ENCODE data around the gene SHKBP1.
A peak's percentile ranks its signal among the peaks of the same experiment; 100 is the strongest.
"Not testable (repeated sequence)": the region's sequence is repeated elsewhere in the genome, so short reads cannot be mapped to it uniquely, and the experiment has no call there.

Gene SHKBP1

DNA sequence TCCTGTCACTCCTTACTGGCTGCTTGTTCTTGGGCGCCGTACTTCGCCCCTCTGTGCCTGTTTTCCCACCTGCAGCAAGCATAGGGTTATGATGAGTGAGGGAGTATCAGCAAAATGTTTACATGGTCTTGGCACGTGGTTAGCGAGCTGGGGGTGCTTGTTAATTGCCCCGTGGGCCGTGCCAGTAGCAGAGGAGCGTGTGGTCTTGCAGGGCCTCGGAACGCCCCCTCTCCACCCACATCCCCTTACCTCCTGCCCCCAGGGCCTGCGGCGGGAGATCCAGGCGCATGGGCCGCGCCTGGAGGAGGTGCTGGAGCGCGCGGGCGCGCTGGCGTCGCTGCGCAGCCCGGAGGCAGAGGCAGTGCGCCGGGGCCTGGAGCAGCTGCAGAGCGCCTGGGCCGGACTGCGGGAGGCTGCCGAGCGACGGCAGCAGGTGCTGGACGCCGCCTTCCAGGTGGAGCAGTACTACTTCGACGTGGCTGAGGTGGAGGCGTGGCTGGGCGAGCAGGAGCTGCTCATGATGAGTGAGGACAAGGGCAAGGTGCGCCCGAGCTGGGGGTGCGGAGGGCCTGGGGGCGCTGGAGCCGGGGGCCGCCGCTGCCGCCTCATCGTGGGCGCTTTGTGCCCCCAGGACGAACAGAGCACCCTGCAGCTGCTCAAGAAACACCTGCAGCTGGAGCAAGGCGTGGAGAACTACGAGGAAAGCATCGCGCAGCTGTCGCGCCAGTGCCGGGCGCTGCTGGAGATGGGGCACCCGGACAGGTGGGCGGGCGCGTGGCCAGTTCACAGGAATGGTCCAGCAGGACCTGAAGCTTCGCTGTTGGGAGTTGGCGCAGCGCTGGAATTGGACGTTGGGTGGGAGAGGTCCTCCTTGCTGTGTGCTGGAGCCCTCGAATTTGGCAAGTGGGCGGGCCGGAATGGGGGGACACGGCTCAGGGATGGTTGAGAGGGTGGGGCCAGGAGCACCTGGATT lies 22.5 kb upstream of the SHKBP1 start:
- no peak for DNase-seq

- no peak for DNase-seq
These were observed 20.5 kb upstream of the SHKBP1 start for GRCh38 chr19:40555978-40556689.

- DNase-seq: no peak
These were observed 19.6 kb upstream of the SHKBP1 start for GRCh38 chr19:40556953-40557530.

GRCh38 chr19:40559394-40559793 lies 17.3 kb upstream of the SHKBP1 start:
- DNase-seq: no peak

DNA sequence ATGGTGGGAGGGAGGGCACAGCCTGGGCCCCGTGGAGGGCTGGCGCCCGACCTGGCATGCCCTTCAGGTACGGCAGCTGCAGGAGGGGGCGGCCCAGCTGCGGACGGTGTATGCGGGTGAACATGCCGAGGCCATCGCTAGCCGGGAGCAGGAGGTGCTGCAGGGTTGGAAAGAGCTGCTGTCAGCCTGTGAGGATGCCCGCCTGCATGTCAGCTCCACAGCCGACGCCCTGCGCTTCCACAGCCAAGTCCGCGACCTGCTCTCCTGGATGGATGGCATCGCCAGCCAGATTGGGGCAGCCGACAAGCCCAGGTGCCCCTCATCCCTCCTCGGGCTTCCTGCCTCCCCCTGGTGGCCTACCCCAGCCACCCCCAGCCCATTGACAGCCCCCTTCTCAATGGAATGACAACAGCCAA lies 16.6 kb upstream of the SHKBP1 start:
- DNase-seq: no peak

GRCh38 chr19:40561947-40562346 lies 14.7 kb upstream of the SHKBP1 start:
- DNase-seq: no peak

DNA sequence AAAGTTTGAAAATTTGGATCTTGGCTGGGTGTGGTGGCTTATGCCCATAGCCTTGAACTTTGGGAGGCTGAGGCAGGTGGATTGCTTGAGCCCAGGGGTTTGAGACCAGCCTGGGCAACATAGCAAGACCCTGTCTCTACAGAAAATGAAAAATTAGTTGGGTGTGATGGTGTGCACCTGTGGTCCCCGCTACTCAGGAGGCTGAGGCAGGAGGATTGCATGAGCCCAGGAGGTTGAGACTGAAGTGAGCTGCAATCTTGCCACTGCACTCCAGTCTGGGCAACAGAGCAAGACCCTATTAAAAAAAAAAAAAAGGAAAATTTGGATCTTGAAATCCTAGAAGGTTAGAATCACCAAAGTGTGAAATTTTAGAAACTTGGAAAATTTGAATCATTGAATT lies 12.1 kb upstream of the SHKBP1 start:
- DNase-seq: not testable (repeated sequence)

- DNase-seq: no peak
These were observed 11.3 kb upstream of the SHKBP1 start for GRCh38 chr19:40565355-40565754.

DNA sequence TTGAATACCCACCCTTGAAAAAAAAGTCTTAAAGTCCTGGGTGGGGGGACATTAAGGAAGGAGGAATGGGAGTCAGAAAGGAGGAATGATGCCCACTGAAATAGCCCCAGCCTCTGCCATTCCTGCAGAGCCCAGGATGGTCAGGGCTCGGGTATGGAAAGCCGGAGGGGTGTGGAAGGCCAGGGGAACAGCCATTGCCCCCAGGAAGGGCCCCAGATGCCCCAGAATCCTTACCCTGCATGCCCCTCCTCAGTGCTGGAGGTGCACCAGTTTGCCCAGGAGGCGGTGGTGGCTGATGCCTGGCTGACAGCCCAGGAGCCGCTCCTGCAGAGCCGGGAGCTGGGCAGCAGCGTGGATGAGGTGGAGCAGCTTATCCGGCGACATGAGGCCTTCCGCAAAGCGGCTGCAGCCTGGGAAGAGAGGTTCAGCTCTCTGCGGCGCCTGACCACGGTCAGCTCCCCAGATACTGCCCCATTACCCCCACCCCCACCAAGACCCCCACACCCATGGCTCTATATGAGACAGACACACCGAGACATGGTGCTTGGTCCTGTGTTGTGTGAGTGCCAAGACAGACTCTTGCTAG lies 10.7 kb upstream of the SHKBP1 start:
- no peak for DNase-seq

- no peak for DNase-seq
These were observed 9.5 kb upstream of the SHKBP1 start for GRCh38 chr19:40567040-40567749.

GRCh38 chr19:40567750-40568494 lies 8.8 kb upstream of the SHKBP1 start:
- peak; percentile 52 for DNase-seq

- DNase-seq: peak; percentile 71
These were observed 6.2 kb upstream of the SHKBP1 start for GRCh38 chr19:40570313-40571004.

DNA sequence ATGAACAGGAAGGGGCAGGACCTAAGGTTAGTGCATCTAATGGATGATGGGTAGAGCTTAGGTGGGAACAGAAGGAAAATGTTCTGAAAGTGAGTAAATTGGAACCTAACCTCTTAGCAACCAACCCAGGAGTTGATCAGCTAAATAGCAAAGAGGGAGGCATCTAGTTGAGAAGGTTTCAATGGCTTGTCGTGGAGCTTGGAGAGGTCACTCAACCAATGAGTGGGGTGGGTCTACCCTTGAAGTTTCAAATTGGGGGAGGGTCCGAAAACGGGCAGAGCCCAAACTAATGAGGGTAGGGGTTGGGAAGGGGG lies 5.7 kb upstream of the SHKBP1 start:
- DNase-seq: no peak

DNA sequence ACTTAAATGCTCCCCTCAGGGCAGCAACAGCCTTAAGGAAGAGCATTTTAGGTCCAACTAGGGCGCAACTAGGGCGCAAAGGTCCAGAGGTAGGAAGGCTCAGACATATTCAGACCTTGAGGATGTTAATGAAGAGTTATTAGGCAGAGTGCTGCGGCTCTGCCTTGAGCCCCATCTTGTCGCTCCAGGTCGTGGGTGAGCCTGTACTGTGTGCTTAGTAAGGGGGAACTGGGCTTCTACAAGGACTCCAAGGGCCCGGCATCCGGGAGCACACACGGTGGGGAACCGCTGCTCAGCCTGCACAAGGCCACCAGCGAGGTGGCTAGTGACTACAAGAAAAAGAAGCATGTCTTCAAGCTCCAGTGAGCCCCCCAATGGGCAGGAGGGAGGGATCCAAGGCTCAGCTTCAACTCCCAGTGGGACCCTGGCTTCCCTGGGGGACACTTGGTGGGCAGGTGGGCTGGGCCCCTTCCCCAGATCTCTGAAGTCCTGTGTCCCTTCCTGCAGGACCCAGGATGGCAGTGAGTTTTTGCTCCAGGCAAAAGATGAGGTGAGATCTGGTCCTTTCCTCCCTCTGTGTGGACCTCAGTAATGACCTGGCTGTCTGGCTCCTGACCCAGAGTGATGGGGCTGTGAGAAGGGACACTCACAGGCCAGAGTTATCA lies 4.7 kb upstream of the SHKBP1 start:
- DNase-seq: no peak

- no peak for DNase-seq
These were observed 1.3 kb upstream of the SHKBP1 start for GRCh38 chr19:40575326-40575725.

- no peak for DNase-seq
These were observed 505 bp upstream of the SHKBP1 start for GRCh38 chr19:40576151-40576584.

DNA sequence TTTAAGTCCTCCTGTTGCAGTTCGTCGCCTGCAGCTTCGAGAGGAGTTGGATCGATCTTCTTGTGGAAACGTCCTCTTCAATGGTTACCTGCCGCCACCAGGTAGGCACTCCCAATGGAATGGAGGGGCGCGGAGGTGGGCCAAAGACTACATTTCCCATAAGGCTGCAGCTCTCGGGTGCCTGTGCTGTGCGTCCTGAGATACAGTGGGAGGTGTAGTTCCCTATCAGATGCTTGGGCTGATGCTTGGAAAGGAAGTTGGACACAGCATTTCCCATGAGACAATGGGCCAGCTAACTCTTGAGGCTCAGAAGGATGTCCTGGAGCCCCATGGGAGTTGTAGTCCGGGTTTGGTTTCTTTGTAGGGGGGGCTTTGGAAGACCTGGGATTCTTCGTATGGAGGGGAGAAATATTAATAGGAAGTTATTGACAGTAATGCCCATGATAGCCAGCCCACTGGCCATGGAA lies 1.8 kb downstream of the SHKBP1 start:
- DNase-seq: no peak

DNA sequence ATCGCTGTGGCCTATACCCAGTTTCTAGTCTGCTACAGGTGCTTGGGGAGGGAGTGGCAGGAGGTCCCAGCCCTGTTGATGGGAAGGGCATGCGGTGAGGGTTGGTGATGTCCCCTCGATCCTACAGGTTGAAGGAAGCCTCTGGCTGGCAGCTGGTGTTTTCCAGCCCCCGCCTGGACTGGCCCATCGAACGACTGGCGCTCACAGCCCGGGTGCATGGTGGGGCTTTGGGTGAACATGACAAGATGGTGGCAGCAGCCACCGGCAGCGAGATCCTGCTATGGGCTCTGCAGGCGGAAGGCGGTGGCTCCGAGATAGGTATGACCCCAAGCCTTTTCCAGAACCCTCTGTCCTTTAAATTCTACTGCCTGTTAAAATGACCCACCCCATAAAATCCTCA lies 3.9 kb downstream of the SHKBP1 start:
- no peak for DNase-seq

DNA sequence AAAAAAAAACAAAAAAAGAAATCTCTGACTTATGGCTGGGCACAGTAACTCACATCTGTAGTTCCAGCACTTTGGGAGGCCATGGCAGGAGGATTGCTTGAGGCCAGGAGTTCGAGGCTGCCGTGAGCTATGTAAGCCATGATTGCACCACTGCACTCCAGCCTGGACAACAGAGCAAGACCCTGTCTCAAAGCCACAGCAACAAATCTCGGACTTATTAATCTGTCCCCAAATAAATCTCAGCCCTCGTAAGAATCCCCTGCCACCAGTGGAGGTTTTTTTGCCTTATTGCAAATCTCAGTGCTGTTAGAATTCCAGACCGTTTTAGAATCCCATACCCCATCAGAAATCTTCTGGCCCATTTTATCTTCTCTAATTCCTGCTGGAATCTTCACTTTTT lies 4.9 kb downstream of the SHKBP1 start:
- DNase-seq: no peak

- no peak for DNase-seq
These were observed 5.8 kb downstream of the SHKBP1 start for GRCh38 chr19:40582467-40582866.
